Natural killer cell (primary cell): ENCODE results near the gene CHCHD3. TPM values are rescaled to one million over a fixed set of nuclear protein-coding genes. Genes with fewer than 3 reads are reported as not detected.

Source experiments
- ATAC-seq, 3 donors: fragments of 150-1000 bp in 2 of 3; fragments of 200-7000 bp in 1 of 3; cut with Tn5 transposase; 1 replicate in 1 of 3; 2 replicates in 2 of 3; pipeline ENCODE4 v1.10.0; 2021; ENCODE audit warnings: mild to moderate bottlenecking in 2 of 3, moderate library complexity in 2 of 3
- DNase-seq, 2 donors: peaks; one replicate each; pipeline versions ENCODE4 v3.0.0 to v3.0.0-alpha.2; 2013 to 2021; ENCODE audit warnings: mixed read lengths in 1 of 2
- H3K27ac ChIP-seq: one replicate; pipeline ENCODE4 v1.5.1; 2013; ENCODE audit warnings: mild to moderate bottlenecking, low read length
- H3K27me3 ChIP-seq: one replicate; pipeline ENCODE4 v1.6.1; 2013; ENCODE audit warnings: low read length; ENCODE audit not compliant: control insufficient read depth, insufficient read depth
- H3K36me3 ChIP-seq: one replicate; pipeline ENCODE4 v1.6.1; 2013; ENCODE audit warnings: low read length; ENCODE audit not compliant: control insufficient read depth, insufficient read depth
- H3K4me1 ChIP-seq: one replicate; pipeline ENCODE4 v1.6.1; 2013; ENCODE audit warnings: low read length; ENCODE audit not compliant: control insufficient read depth, insufficient read depth
- H3K4me3 ChIP-seq: one replicate; pipeline ENCODE4 v1.5.1; 2013; ENCODE audit warnings: low read length
- H3K9me3 ChIP-seq: one replicate; pipeline ENCODE4 v1.6.1; 2013; ENCODE audit warnings: low read length; ENCODE audit not compliant: control insufficient read depth, insufficient read depth
- H3K27ac Mint-ChIP-seq, 2 donors: one replicate each; pipeline ENCODE4 v1.8.0; 2022; ENCODE audit warnings: mild to moderate bottlenecking in 2 of 2, mixed read lengths in 2 of 2, moderate library complexity in 1 of 2
- H3K27me3 Mint-ChIP-seq, 2 donors: one replicate each; pipeline ENCODE4 v1.8.0; 2022; ENCODE audit warnings: low read depth in 2 of 2, mixed read lengths in 2 of 2
- H3K36me3 Mint-ChIP-seq: one replicate; pipeline ENCODE4 v1.8.0; 2022; ENCODE audit warnings: mixed read lengths
- H3K4me1 Mint-ChIP-seq, 2 donors: one replicate each; pipeline ENCODE4 v1.8.0; 2022; ENCODE audit warnings: mixed read lengths in 2 of 2
- H3K4me3 Mint-ChIP-seq: one replicate; pipeline ENCODE4 v1.8.0; 2022; ENCODE audit warnings: mild to moderate bottlenecking, moderate library complexity, mixed read lengths
- H3K9me3 Mint-ChIP-seq, 2 donors: one replicate each; pipeline ENCODE4 v1.8.0; 2022; ENCODE audit warnings: mixed read lengths in 2 of 2
- WGBS: methylation state at CpG from one replicate; pipeline ENCODE4 v1.1.7; 2013; ENCODE audit warnings: missing lambda C conversion rate; ENCODE audit not compliant: insufficient coverage; 5-methylcytosine and 5-hydroxymethylcytosine counted together
- intact Hi-C: fragments of 100-400 bp; cut with micrococcal nuclease; formaldehyde crosslinking; loops from one replicate; pipeline ENCODE4 v1.14.2; 2022
- total RNA-seq, 4 donors: library from RNA; stranded (reverse); fragments of 120-200 nt in 1 of 4; gene quantifications; one replicate each; pipeline versions ENCODE4 v1.2.3 to v1.2.4, GENCODE V29; 2013 to 2022
- TF ChIP-seq, protein P1 (sequence below): fragments of 200-600 bp; IDR thresholded peaks from one replicate; pipeline ENCODE4 v1.8.0; 2022; ENCODE audit warnings: antibody characterized with exemption

The CHCHD3 gene
- total RNA-seq, 3 donors from 2014 or later (not counting 1 experiment from before 2014, with no cell fraction given) = 35.2 to 41.0 (median 35.9) TPM

DNA sequence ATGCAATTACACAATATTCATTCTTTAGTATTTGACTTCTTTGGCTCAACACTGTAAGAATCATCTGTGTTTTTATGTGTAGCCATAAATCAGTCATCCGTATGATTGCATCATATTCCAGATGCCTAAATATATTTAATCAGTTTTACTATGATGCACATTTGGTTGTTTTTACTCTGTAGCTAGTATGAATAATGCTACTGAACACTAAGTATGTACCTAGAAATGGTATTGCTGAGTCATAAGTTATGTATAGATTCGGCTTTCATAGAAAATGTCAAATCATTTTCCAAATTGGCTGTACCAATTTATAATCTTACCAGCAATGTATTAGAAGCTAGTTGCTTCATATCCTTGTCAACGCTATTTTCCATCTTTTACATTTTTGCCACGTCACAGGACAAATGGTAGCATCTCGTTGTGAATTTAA is 308.3 kb downstream of the CHCHD3 start:
- H3K36me3 ChIP-seq = no peaks in the 10 kb centered on the region
- H3K4me1 Mint-ChIP-seq = peaks cover 10 to 13% of the 10 kb centered on the region in 2 donors
- no peak for DNase-seq
- TF ChIP-seq, protein P1, sequence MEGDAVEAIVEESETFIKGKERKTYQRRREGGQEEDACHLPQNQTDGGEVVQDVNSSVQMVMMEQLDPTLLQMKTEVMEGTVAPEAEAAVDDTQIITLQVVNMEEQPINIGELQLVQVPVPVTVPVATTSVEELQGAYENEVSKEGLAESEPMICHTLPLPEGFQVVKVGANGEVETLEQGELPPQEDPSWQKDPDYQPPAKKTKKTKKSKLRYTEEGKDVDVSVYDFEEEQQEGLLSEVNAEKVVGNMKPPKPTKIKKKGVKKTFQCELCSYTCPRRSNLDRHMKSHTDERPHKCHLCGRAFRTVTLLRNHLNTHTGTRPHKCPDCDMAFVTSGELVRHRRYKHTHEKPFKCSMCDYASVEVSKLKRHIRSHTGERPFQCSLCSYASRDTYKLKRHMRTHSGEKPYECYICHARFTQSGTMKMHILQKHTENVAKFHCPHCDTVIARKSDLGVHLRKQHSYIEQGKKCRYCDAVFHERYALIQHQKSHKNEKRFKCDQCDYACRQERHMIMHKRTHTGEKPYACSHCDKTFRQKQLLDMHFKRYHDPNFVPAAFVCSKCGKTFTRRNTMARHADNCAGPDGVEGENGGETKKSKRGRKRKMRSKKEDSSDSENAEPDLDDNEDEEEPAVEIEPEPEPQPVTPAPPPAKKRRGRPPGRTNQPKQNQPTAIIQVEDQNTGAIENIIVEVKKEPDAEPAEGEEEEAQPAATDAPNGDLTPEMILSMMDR = no peak
- ATAC-seq = no peak
- WGBS = 74% methylated on average over 4 of the region's 5 CpGs
- no peak overlapping the region for H3K27ac ChIP-seq
- H3K9me3 ChIP-seq = peaks cover 2% of the 10 kb centered on the region
- H3K27me3 Mint-ChIP-seq = peaks cover 0 to 5% of the 10 kb centered on the region in 2 donors
- peaks cover 4 to 6% of the 10 kb centered on the region in 2 donors for H3K9me3 Mint-ChIP-seq
- H3K27me3 ChIP-seq = no peaks in the 10 kb centered on the region
- no peaks in the 10 kb centered on the region for H3K4me1 ChIP-seq
- no peak overlapping the region for H3K4me3 Mint-ChIP-seq
- intact Hi-C loops = no loop called here
- no peak overlapping the region for H3K4me3 ChIP-seq
- H3K27ac Mint-ChIP-seq = no peak overlapping the region
- H3K36me3 Mint-ChIP-seq = peaks cover 9% of the 10 kb centered on the region

DNA sequence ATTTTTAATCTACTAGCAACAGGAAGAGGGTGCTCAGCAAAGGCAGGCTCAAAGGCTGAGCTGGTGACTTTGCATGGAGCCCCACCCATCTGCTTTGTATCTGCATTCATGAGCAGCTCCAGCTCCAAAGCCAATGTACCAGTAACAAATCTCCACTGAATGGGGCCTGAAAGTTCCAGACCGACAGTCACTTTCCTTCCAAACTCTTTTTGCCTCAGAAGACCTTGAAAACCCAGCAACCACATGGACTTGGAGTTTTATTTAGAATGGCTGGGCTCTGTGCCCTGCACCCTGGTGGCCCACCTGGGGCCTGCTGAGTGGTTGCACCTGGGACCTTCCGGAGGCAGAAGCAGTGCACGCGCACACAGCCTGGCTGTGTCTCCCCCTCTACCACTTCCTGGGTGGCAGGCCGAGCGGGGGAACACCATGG is 310.6 kb downstream of the CHCHD3 start:
- peaks cover 4 to 6% of the 10 kb centered on the region in 2 donors for H3K9me3 Mint-ChIP-seq

DNA sequence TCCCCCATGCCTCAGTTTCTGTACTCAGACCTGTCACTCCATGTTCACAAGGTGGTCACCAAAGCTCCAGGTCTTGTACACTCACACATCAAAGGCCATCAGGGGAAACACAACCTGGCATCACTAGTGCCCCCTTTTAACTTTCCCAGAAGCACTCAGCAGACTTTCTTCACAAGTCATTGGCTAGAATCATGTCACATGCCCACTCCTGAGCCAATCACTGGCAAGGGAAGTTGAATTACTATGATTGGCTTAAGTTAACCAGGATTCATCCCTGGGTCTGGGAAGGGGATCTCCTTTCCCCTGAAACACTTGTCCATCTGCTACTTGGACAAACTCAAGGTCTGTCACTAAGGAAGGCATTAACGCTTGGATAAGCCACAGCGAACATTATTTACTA is 311.8 kb downstream of the CHCHD3 start:
- TF ChIP-seq, protein P1 = no peak
- Mint-ChIP-seq H3K4me1 (no peaks in the 10 kb centered on the region), H3K27ac (no peak overlapping the region), H3K36me3 (peaks cover 9% of the 10 kb centered on the region), H3K4me3 (no peak overlapping the region), H3K9me3 (peaks cover 4 to 6% of the 10 kb centered on the region in 2 donors), H3K27me3 (peaks cover 0 to 4% of the 10 kb centered on the region in 2 donors)
- no peak for DNase-seq
- peaks cover 2% of the 10 kb centered on the region for H3K9me3 ChIP-seq
- H3K27ac ChIP-seq = no peak overlapping the region
- H3K27me3 ChIP-seq = no peaks in the 10 kb centered on the region
- intact Hi-C loops = no loop called here
- no CpG with 5 or more reads among the region's 2 CpGs for whole genome bisulfite sequencing
- H3K4me1 ChIP-seq = no peaks in the 10 kb centered on the region
- H3K4me3 ChIP-seq = no peak overlapping the region
- no peak for ATAC-seq
- H3K36me3 ChIP-seq = no peaks in the 10 kb centered on the region

More for the DNA sequence above, 310.6 kb downstream of the CHCHD3 start:
- 31% methylated on average over 6 of the region's 6 CpGs for WGBS
- H3K27me3 Mint-ChIP-seq = peaks cover 0 to 4% of the 10 kb centered on the region in 2 donors
- intact Hi-C loops = no loop called here
- H3K9me3 ChIP-seq = peaks cover 2% of the 10 kb centered on the region
- no peaks in the 10 kb centered on the region for H3K4me1 ChIP-seq
- H3K27ac Mint-ChIP-seq = no peak overlapping the region
- H3K36me3 Mint-ChIP-seq = peaks cover 9% of the 10 kb centered on the region
- no peak overlapping the region for H3K4me3 ChIP-seq
- TF ChIP-seq, protein P1 = no peak
- ATAC-seq (peak in 1 of 3 donors; percentile 54), DNase-seq (peak in 1 of 2 donors; percentile 59)
- H3K27me3 ChIP-seq = no peaks in the 10 kb centered on the region
- H3K4me3 Mint-ChIP-seq = no peak overlapping the region
- no peaks in the 10 kb centered on the region for H3K4me1 Mint-ChIP-seq
- H3K27ac ChIP-seq = no peak overlapping the region
- no peaks in the 10 kb centered on the region for H3K36me3 ChIP-seq

DNA sequence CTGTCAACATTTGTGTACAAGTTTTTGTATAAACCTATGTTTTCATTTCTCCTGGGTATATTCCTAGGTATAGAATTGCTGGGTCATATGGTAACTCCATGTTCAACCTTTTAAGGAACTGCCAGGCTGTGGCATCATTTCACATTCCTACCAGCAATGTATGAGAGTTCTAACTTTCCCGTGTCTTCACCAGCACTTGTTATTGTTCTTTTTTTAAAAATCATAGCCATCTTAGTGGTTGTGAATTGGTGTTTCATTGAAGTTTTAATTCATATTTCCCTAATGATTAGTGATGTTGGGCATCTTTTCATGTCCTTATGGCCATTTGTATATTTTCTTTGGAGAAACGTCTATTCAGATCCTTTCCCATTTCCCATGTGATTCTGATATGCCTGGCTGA is 312.6 kb downstream of the CHCHD3 start:
- Mint-ChIP-seq H3K27me3 (peaks cover 0 to 4% of the 10 kb centered on the region in 2 donors), H3K9me3 (peaks cover 4 to 6% of the 10 kb centered on the region in 2 donors), H3K27ac (no peak overlapping the region), H3K36me3 (peaks cover 9% of the 10 kb centered on the region), H3K4me3 (no peak overlapping the region), H3K4me1 (no peaks in the 10 kb centered on the region)
- Histone ChIP-seq H3K27me3 (no peaks in the 10 kb centered on the region), H3K4me3 (no peak overlapping the region), H3K36me3 (no peaks in the 10 kb centered on the region), H3K4me1 (no peaks in the 10 kb centered on the region), H3K27ac (no peak overlapping the region), H3K9me3 (peaks cover 2% of the 10 kb centered on the region)
- TF ChIP-seq, protein P1 = no peak
- WGBS = 80% methylated on average over 1 of the region's 2 CpGs
- intact Hi-C loops = no loop called here
- DNase-seq = no peak
- ATAC-seq = no peak
